Astrocyte (in vitro differentiated cells and primary cell): ENCODE data around the gene GSAP.

Experiments used
- EZH2 ChIP-seq: IDR thresholded peaks from 2 replicates; pipeline ENCODE4 v1.6.1; 2012; ENCODE audit warnings: mild to moderate bottlenecking, low read length, inconsistent platforms; ENCODE audit not compliant: insufficient read depth
- TF ChIP-seq, protein P1 (sequence below): IDR thresholded peaks from 2 replicates; pipeline ENCODE4 v1.5.1; 2011; ENCODE audit warnings: low read depth, mild to moderate bottlenecking, inconsistent platforms, low read length, moderate library complexity; ENCODE audit not compliant: insufficient read depth

DNA sequence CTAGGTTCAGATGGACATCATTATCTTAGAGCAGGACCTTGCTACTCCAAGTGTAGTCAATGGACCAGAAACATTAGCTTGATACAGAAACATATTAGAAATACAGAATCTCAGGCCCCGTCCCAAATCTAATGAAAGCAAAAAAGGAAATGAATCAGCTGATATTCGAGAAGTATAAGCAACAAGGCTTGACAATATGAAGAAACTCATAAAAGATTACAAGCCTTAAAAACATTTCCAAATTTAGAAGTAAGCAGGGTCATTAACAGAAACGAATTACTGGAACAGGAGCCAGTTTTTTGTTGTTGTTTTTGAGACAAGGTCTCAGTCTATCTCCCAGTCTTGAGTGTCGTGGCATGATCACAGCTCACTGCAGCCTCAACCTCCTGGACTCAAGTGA is 40.5 kb upstream of the GSAP start:
- TF ChIP-seq, protein P1, sequence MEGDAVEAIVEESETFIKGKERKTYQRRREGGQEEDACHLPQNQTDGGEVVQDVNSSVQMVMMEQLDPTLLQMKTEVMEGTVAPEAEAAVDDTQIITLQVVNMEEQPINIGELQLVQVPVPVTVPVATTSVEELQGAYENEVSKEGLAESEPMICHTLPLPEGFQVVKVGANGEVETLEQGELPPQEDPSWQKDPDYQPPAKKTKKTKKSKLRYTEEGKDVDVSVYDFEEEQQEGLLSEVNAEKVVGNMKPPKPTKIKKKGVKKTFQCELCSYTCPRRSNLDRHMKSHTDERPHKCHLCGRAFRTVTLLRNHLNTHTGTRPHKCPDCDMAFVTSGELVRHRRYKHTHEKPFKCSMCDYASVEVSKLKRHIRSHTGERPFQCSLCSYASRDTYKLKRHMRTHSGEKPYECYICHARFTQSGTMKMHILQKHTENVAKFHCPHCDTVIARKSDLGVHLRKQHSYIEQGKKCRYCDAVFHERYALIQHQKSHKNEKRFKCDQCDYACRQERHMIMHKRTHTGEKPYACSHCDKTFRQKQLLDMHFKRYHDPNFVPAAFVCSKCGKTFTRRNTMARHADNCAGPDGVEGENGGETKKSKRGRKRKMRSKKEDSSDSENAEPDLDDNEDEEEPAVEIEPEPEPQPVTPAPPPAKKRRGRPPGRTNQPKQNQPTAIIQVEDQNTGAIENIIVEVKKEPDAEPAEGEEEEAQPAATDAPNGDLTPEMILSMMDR = no peak
- no peak for TF ChIP-seq EZH2
